Psoas muscle (tissue), 8 donors: ENCODE measurements around the gene LMTK2. TPM values are rescaled to one million over a fixed set of nuclear protein-coding genes. Genes with fewer than 3 reads are reported as not detected.

ENCODE experiments used
- ATAC-seq, 4 donors: fragments of 200-7000 bp; cut with Tn5 transposase; one replicate each; pipeline ENCODE4 v1.9.1; 2020; ENCODE audit warnings: moderate library complexity in 3 of 4, mild to moderate bottlenecking in 2 of 4
- DNase-seq, 2 donors: peaks; one replicate each; pipeline ENCODE4 v3.0.0-alpha.2; 2020
- H3K27ac ChIP-seq: fragments of 200-600 bp; one replicate; pipeline ENCODE4 v1.8.0; 2022
- H3K27me3 ChIP-seq, 3 donors: fragments of 200-600 bp in 1 of 3; one replicate each; pipeline versions ENCODE4 v1.6.1 to v1.8.0; 2013 to 2022; ENCODE audit warnings: low read length in 2 of 3, mild to moderate bottlenecking in 2 of 3, moderate library complexity in 1 of 3; ENCODE audit not compliant: insufficient read depth in 3 of 3
- H3K36me3 ChIP-seq, 2 donors: fragments of 200-600 bp in 1 of 2; one replicate each; pipeline versions ENCODE4 v1.6.1 to v1.8.0; 2013 to 2022; ENCODE audit warnings: low read depth in 1 of 2, mild to moderate bottlenecking in 1 of 2, moderate library complexity in 1 of 2; ENCODE audit not compliant: insufficient read depth in 1 of 2
- H3K4me1 ChIP-seq: fragments of 200-600 bp; one replicate; pipeline ENCODE4 v1.8.0; 2022
- H3K4me3 ChIP-seq: fragments of 200-600 bp; one replicate; pipeline ENCODE4 v1.8.0; 2022; ENCODE audit warnings: mild to moderate bottlenecking
- H3K9me3 ChIP-seq: fragments of 200-600 bp; one replicate; pipeline ENCODE4 v1.8.0; 2022
- WGBS, 3 donors: extraction: QIAGEN DNeasy Blood & Tissue Kit; methylation state at CpG; one replicate each; pipeline versions ENCODE4 v1.1.6 to v1.1.7; 2013; 5-methylcytosine and 5-hydroxymethylcytosine counted together
- intact Hi-C, 2 donors: fragments of 100-400 bp; cut with DNase I; formaldehyde crosslinking; loops; one replicate each; pipeline versions ENCODE4 v1.11.0 to v1.14.2; 2022
- polyA plus RNA-seq, 3 donors: library from polyadenylated mRNA; stranded (reverse); fragments of 200-250 nt; gene quantifications; one replicate each; pipeline ENCODE4 v1.2.3, GENCODE V29; 2013
- total RNA-seq, 4 donors: library from RNA; stranded (reverse); fragmentation: NEBNext Ultra II Directional in 2 of 4; extraction: Animal tissue kit (Norgen Biotek cat#: 25700) in 2 of 4; gene quantifications; one replicate each; pipeline versions ENCODE4 v1.2.1 to v1.2.4, GENCODE V29; 2021 to 2023
- TF ChIP-seq, protein P1 (sequence below): fragments of 200-600 bp; IDR thresholded peaks from one replicate; pipeline ENCODE4 v1.8.0; 2022; ENCODE audit warnings: antibody characterized with exemption
- donor health status: healthy with polysubstance abuse.
- donor health status: DM: no; HTN: no; CAD: no; lungs with moderate emphysema.
- donor health status: Bipolar disorder and iron deficiency.
- donor health status: healthy.
- donor health status: DM: yes; HTN: yes; CAD: no.
- donor health status: DM: no; HTN: no; CAD: no.
- donor health status: DM: no; HTN: no; CAD: no.
- donor health status: DM: yes; HTN: yes; CAD: no.

LMTK2 gene
- total and polyA plus RNA-seq, 7 donors, result 3.6 to 25.0 (median 13.5) TPM

DNA sequence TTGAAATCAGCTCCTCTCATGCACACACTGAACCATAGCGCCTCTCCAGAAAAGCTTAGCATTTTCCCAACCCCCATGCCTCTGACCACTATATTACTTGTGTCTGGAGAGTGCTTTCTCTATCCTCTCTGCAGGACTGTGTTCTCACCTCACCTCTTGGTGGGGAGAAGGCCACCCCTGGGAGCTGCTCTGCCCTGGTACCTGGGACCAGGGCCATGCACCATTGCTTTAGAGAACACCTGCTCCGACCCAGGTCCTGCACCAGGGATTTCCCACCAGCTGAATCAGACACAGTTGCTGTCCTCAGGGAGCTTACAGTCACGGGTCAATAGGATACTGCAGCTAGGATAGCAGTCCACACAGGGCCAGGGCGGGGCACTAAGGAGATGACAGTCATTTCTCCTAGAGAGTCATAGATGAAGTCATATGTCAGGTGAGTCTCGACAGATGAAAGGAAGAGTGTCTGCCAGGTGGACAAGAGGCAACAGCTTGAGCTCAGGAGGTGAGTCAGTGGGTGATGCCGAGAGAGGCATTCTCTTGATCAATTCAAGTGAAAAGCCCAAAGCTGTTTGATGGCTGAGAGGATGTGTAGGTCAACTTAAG lies 619 bp upstream of the LMTK2 start:
- Histone ChIP-seq H3K4me3 (no peak overlapping the region), H3K9me3 (peaks cover 6% of the 10 kb centered on the region), H3K27ac (no peak overlapping the region), H3K36me3 (no peaks in the 10 kb centered on the region), H3K27me3 (peaks cover 0 to 3% (median 0%) of the 10 kb centered on the region in 3 donors), H3K4me1 (peaks cover 15% of the 10 kb centered on the region)
- TF ChIP-seq, protein P1, sequence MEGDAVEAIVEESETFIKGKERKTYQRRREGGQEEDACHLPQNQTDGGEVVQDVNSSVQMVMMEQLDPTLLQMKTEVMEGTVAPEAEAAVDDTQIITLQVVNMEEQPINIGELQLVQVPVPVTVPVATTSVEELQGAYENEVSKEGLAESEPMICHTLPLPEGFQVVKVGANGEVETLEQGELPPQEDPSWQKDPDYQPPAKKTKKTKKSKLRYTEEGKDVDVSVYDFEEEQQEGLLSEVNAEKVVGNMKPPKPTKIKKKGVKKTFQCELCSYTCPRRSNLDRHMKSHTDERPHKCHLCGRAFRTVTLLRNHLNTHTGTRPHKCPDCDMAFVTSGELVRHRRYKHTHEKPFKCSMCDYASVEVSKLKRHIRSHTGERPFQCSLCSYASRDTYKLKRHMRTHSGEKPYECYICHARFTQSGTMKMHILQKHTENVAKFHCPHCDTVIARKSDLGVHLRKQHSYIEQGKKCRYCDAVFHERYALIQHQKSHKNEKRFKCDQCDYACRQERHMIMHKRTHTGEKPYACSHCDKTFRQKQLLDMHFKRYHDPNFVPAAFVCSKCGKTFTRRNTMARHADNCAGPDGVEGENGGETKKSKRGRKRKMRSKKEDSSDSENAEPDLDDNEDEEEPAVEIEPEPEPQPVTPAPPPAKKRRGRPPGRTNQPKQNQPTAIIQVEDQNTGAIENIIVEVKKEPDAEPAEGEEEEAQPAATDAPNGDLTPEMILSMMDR, result no peak
- DNase-seq, result no peak
- intact Hi-C loops, result loop anchor here (2.0 to 10.0 kb wide), 3 partner anchors 63 to 136 kb away; no protein-coding TSS in a partner anchor
- 69% methylated on average over 6 of the region's 6 CpGs for WGBS, 3 donors
- ATAC-seq, result peak in 1 of 4 donors; percentile 6

DNA sequence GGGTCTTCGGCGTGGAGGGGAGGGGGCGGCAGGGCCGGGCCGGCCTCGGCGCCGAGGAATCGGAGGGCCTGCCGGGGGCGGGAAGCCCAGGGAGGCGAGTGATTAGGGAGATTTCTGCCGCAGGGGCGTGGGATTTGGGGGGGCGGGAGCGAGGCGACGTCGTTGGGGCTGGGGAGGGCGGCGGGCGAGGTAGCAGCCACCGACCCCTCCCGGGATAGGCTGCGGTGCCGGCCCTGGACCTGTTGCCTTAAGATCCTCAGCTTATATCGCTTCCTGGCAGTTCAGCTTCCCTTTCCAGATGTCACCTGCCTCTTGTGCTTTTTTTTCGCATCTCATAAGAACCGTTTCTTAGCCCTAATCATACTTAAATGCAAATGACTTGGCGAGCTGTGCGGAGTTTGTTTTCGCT lies 655 bp downstream of the LMTK2 start:
- WGBS, 3 donors, result 0 to 1% (median 1%) methylated on average over 23 to 32 of the region's 32 CpGs
- intact Hi-C loops, result loop anchor here (1.0 to 10.0 kb wide), 4 partner anchors 61 to 135 kb away; no protein-coding TSS in a partner anchor
- TF ChIP-seq, protein P1, result no peak
- Histone ChIP-seq H3K27ac (peak overlapping the region; percentile 92), H3K27me3 (no peaks in the 10 kb centered on the region), H3K9me3 (peaks cover under 1% of the 10 kb centered on the region), H3K4me1 (peaks cover 16% of the 10 kb centered on the region), H3K36me3 (no peaks in the 10 kb centered on the region), H3K4me3 (peak overlapping the region; percentile 96)
- ATAC-seq (peak in 2 of 4 donors; percentile 38 to 52), DNase-seq (peak in 1 of 2 donors; percentile 54)

DNA sequence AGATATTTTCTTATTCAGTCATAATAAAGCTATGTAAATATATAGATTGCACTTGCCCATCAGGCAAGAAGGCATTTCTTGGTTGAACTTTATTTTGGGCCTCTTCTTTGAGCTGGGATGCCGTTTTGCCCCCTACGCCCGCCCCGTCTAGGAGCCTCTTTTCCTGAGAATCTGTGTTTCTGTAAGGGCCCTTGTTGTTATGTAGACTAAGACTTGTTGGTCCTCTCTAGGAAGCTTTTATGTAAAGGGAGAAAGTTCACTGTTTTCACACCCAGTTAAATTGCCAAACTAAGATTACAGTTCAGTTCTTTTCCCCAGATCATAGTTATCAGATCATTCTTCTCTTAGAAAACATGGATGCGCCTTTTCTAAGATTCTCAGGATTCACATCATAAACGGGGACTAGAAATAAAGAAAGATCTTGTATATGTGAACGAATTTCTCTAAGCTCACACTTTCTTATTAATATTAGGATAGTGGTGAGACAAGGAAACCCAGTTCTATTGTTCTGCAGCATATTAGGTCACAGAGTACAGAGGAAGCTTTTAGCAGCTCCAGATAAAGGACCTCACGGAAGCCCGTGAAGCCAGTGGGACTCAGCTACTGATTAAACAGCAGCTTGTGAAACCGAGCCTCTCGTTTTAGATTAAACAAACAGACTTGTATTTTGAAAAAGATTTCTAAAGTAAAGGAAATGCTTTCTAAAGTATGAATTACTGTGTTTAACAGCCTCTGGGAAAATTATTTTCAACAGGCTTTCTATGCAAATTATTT lies 3.8 kb downstream of the LMTK2 start:
- no peak for ATAC-seq
- Histone ChIP-seq H3K4me3 (no peak overlapping the region), H3K9me3 (no peaks in the 10 kb centered on the region), H3K27me3 (no peaks in the 10 kb centered on the region), H3K27ac (no peak overlapping the region), H3K4me1 (peaks cover 16% of the 10 kb centered on the region), H3K36me3 (no peaks in the 10 kb centered on the region)
- 64 to 65% (median 64%) methylated on average over 11 of the region's 11 CpGs for WGBS, 3 donors
- intact Hi-C loops, result no loop called here
- no peak for DNase-seq
- TF ChIP-seq, protein P1, result no peak

DNA sequence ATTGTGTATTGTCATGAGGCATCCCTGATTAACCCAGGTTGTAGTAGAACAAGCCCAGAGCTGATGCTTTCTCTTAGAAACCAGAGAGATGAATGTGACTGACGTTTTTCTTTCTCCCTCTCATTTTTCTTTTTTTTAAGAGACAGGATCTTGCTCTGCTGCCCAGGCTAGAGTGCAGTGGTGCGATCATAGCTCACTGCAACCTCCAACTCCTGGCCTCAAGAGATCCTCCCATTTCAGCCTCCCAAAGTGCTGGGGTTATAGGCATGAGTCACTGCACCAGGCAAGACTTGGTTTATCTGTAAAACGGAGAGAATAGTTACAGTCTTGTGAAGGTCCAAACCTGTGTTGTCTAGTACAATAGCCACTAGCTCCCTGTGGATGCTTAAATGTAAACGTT lies 5.4 kb downstream of the LMTK2 start:
- H3K27ac ChIP-seq, result no peak overlapping the region
- WGBS, 3 donors, result 80 to 84% (median 83%) methylated on average over 4 of the region's 4 CpGs
- peaks cover 16% of the 10 kb centered on the region for H3K4me1 ChIP-seq
- ATAC-seq (no peak), DNase-seq (no peak)
- H3K36me3 ChIP-seq, result no peaks in the 10 kb centered on the region
- no peak overlapping the region for H3K4me3 ChIP-seq
- H3K27me3 ChIP-seq, result no peaks in the 10 kb centered on the region
- H3K9me3 ChIP-seq, result no peaks in the 10 kb centered on the region
- TF ChIP-seq, protein P1, result no peak
- intact Hi-C loops, result no loop called here
